Smooth muscle cell (in vitro differentiated cells): ENCODE measurements around the gene ACP6. TPM values are rescaled to one million over a fixed set of nuclear protein-coding genes. Genes with fewer than 3 reads are reported as not detected.

Source experiments
- DNase-seq: peaks from one replicate; lab custom pipeline; 2025; ENCODE audit not compliant: unreplicated experiment; lab: John Stamatoyannopoulos, UW
- H2AFZ ChIP-seq: fragments of 200-600 bp; sonication (generic); 2 replicates; pipeline ENCODE4 v1.6.0; 2016; ENCODE audit warnings: antibody characterized with exemption, low read depth, mild to moderate bottlenecking
- H3F3A ChIP-seq: fragments of 200-600 bp; sonication (generic); 2 replicates; pipeline ENCODE4 v1.6.0; 2017; ENCODE audit warnings: antibody characterized with exemption, low read depth
- H3K27ac ChIP-seq: fragments of 200-600 bp; sonication (generic); 2 replicates; pipeline ENCODE4 v1.5.1; 2016; ENCODE audit warnings: low read depth, mild to moderate bottlenecking
- H3K27me3 ChIP-seq: fragments of 200-600 bp; sonication (generic); 2 replicates; pipeline ENCODE4 v1.6.1; 2016; ENCODE audit warnings: low read depth, mild to moderate bottlenecking
- H3K36me3 ChIP-seq: fragments of 200-600 bp; sonication (generic); 2 replicates; pipeline ENCODE4 v1.5.1; 2016; ENCODE audit warnings: low read depth
- H3K4me1 ChIP-seq: fragments of 200-600 bp; sonication (generic); 2 replicates; pipeline ENCODE4 v1.5.1; 2016; ENCODE audit warnings: low read depth
- H3K4me2 ChIP-seq: fragments of 200-600 bp; sonication (generic); 2 replicates; pipeline ENCODE4 v1.6.0; 2016; ENCODE audit warnings: mild to moderate bottlenecking
- H3K4me3 ChIP-seq: fragments of 200-600 bp; sonication (generic); 2 replicates; pipeline ENCODE4 v1.5.1; 2016; ENCODE audit warnings: mild to moderate bottlenecking
- H3K79me2 ChIP-seq: fragments of 200-600 bp; sonication (generic); 2 replicates; pipeline ENCODE4 v1.6.0; 2016; ENCODE audit warnings: low read depth, mild to moderate bottlenecking
- H3K9ac ChIP-seq: fragments of 200-600 bp; sonication (generic); 2 replicates; pipeline ENCODE4 v1.6.0; 2016; ENCODE audit warnings: low read depth
- H3K9me3 ChIP-seq: fragments of 200-600 bp; sonication (generic); replicated peaks from 2 replicates; pipeline ENCODE4 v1.5.1; 2016; ENCODE audit warnings: low read depth
- H4K20me1 ChIP-seq: fragments of 200-600 bp; sonication (generic); 2 replicates; pipeline ENCODE4 v1.6.0; 2016; ENCODE audit warnings: low read depth
- CTCF ChIP-seq: fragments of 200-600 bp; sonication (generic); IDR thresholded peaks from 2 replicates; pipeline ENCODE4 v1.5.1; 2017; ENCODE audit warnings: borderline replicate concordance, mild to moderate bottlenecking, antibody characterized with exemption; ENCODE audit not compliant: insufficient read depth, poor library complexity, severe bottlenecking
- WGBS: methylation state at CpG from one replicate; pipeline ENCODE4 v1.1.7; 2016; ENCODE audit warnings: low lambda C conversion rate; 5-methylcytosine and 5-hydroxymethylcytosine counted together
- polyA plus RNA-seq: library from polyadenylated mRNA; unstranded; fragments of >200 nt; fragmentation: Nextera tagmentation; extraction: Ambion mirVana; gene quantifications from 2 replicates; pipeline ENCODE4 v1.2.1, GENCODE V29; 2016
- total RNA-seq: library from RNA; depleted of rRNA; stranded (reverse); fragments of >200 nt; gene quantifications from 2 replicates; pipeline ENCODE4 v1.2.3, GENCODE V29; 2014

ACP6 gene
- total and polyA plus RNA-seq, 2 experiments from 2014 or later: 6.4 to 11.8 TPM

DNA sequence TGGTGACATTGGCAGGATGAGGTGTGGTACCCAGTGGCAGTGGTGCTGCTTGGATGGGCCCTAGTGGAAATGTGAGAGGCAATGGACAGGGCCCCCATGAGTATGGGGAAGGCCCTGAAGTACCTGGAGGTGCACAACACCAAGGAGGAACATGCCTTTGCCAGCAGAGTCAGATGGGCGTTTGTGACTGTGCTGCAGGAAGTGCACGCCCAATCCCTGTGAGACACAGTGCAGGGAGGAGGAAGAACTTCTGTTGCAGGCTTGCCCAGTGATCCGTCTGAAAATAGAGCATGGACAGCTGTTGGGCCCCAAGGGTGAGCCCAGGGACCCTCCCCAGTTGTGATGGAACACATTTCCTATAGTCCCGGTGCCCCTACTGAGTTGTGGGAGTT, 47.4 kb upstream of the ACP6 start:
- no peaks in the 10 kb centered on the region for H3K9me3 ChIP-seq
- H3K79me2 ChIP-seq: no peaks in the 10 kb centered on the region
- no peak overlapping the region for H2AFZ ChIP-seq
- H3K4me3 ChIP-seq: no peak overlapping the region
- H3F3A ChIP-seq: no peaks in the 10 kb centered on the region
- DNase-seq: no peak
- no peak overlapping the region for H3K27ac ChIP-seq
- no peak overlapping the region for H3K9ac ChIP-seq
- WGBS: 91% methylated on average over 4 of the region's 4 CpGs
- no peak overlapping the region for H3K4me2 ChIP-seq
- no peaks in the 10 kb centered on the region for H3K36me3 ChIP-seq
- no peak for TF ChIP-seq CTCF
- no peaks in the 10 kb centered on the region for H4K20me1 ChIP-seq
- H3K4me1 ChIP-seq: no peaks in the 10 kb centered on the region
- H3K27me3 ChIP-seq: no peaks in the 10 kb centered on the region

DNA sequence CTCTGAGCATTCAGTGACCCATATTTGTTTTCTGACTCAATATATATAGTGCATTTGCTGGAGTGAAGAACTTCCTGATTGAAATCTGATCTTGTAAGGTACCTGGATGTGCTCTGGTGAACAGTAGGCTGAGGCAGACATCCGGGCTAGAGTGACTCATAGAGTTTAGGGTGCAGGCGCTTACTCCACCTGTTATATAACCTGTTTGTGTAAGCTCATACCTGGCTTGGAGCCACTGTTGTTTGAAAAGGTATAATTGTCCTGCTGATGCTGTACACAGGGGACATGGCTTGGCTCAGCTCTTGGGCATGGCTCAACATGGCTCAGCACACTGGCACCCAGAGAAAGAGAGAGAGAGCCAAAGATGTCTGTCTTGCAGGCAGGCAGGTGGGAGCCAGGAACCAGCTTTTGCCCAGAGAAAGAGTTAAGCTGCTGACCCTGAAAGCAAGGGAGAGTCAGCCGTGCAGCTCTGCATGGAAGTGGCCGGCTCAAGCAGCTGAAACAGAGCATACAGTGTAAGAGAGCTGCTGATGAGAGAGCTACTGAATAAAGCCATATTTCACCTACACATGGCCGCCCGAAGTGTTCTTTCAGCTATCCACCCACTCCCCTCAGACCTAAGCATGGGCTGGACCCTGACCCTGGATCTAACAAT, 46.9 kb upstream of the ACP6 start:
- H3K9ac ChIP-seq: no peak overlapping the region
- H2AFZ ChIP-seq: no peak overlapping the region
- no peaks in the 10 kb centered on the region for H3K9me3 ChIP-seq
- no peak for DNase-seq
- no peaks in the 10 kb centered on the region for H3K27me3 ChIP-seq
- H3K79me2 ChIP-seq: no peaks in the 10 kb centered on the region
- H3K27ac ChIP-seq: peak overlapping the region; percentile 24
- WGBS: 84% methylated on average over 6 of the region's 6 CpGs
- H3K4me3 ChIP-seq: no peak overlapping the region
- H3K36me3 ChIP-seq: no peaks in the 10 kb centered on the region
- H4K20me1 ChIP-seq: no peaks in the 10 kb centered on the region
- no peaks in the 10 kb centered on the region for H3F3A ChIP-seq
- TF ChIP-seq CTCF: no peak
- H3K4me1 ChIP-seq: no peaks in the 10 kb centered on the region
- H3K4me2 ChIP-seq: no peak overlapping the region

GRCh38 chr1:147712605-147713004, 42.3 kb upstream of the ACP6 start:
- no peak for TF ChIP-seq CTCF
- Histone ChIP-seq H3K79me2 (no peaks in the 10 kb centered on the region), H3K27ac (no peak overlapping the region), H3K4me3 (no peak overlapping the region), H3K9ac (no peak overlapping the region), H2AFZ (no peak overlapping the region), H3K4me2 (no peak overlapping the region), H3K4me1 (no peaks in the 10 kb centered on the region), H3K36me3 (no peaks in the 10 kb centered on the region), H3F3A (no peaks in the 10 kb centered on the region), H4K20me1 (no peaks in the 10 kb centered on the region), H3K9me3 (no peaks in the 10 kb centered on the region), H3K27me3 (no peaks in the 10 kb centered on the region)
- no peak for DNase-seq
